PC-9 (cell line): ENCODE data around the gene CD209.

ENCODE experiments used
- EZH2 ChIP-seq: fragments of 200-600 bp; sonication (generic); IDR thresholded peaks from 2 replicates; pipeline ENCODE4 v1.8.0; 2017; ENCODE audit warnings: antibody characterized with exemption, low read depth
- TF ChIP-seq, protein P1 (sequence below): fragments of 200-600 bp; sonication (generic); conservative IDR thresholded peaks from 2 replicates; pipeline ENCODE4 v1.6.1; 2017; ENCODE audit warnings: mixed run types, antibody characterized with exemption, mild to moderate bottlenecking, moderate library complexity

DNA sequence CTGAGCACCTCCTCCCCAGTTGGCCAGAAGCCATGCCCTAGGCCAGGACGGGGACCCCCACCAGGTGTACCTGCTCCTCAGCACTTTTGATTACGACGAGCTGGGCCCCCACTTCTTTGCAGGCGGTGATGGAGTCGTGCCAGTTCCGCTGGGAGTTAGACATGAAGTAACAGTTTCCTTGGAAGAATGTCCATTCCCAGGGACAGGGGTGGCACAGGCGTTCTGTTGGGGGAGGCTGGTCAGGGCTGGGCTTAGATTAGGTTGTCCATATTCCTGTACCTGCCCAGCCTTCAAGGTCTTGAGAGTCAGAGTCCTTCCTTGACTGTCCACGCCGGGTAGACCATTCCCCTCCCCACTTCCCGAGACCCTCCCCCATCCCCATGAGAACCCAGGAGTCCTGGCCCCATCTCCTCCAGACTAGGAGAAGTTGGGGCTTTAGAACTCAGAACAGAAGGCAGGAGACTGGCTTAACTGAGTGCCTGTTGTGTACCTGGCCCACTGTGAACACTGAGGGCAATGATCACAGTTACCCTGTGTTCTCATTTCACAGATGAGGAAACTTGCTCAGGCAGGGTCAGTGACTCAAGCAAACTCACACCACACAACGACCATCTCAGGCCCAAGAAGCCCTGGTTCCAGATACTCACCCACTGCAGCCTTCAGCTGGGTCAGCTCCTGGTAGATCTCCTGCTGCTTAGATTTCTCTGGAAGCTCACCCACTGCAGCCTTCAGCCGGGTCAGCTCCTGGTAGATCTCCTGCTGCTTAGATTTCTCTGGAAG, 2.3 kb downstream of the CD209 start:
- TF ChIP-seq, protein P1, sequence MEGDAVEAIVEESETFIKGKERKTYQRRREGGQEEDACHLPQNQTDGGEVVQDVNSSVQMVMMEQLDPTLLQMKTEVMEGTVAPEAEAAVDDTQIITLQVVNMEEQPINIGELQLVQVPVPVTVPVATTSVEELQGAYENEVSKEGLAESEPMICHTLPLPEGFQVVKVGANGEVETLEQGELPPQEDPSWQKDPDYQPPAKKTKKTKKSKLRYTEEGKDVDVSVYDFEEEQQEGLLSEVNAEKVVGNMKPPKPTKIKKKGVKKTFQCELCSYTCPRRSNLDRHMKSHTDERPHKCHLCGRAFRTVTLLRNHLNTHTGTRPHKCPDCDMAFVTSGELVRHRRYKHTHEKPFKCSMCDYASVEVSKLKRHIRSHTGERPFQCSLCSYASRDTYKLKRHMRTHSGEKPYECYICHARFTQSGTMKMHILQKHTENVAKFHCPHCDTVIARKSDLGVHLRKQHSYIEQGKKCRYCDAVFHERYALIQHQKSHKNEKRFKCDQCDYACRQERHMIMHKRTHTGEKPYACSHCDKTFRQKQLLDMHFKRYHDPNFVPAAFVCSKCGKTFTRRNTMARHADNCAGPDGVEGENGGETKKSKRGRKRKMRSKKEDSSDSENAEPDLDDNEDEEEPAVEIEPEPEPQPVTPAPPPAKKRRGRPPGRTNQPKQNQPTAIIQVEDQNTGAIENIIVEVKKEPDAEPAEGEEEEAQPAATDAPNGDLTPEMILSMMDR = no peak
- TF ChIP-seq EZH2 = no peak
